Muscle layer of colon (tissue), 2 donors: ENCODE measurements around the gene EIF3C.
"Not testable (repeated sequence)": the region's sequence is repeated elsewhere in the genome, so short reads cannot be mapped to it uniquely, and the experiment has no call there.

ENCODE experiments used
- H3K27ac ChIP-seq: one replicate; pipeline ENCODE4 v1.7.0; 2013; ENCODE audit warnings: low read depth, mild to moderate bottlenecking, low read length, moderate library complexity
- H3K27me3 ChIP-seq, 2 donors: one replicate each; pipeline ENCODE4 v1.7.0; 2013; ENCODE audit warnings: low read length in 2 of 2, mild to moderate bottlenecking in 2 of 2; ENCODE audit not compliant: insufficient read depth in 2 of 2, control insufficient read depth in 1 of 2
- H3K36me3 ChIP-seq: one replicate; pipeline ENCODE4 v1.7.0; 2013; ENCODE audit warnings: mild to moderate bottlenecking, low read length; ENCODE audit not compliant: insufficient read depth
- H3K4me1 ChIP-seq: one replicate; pipeline ENCODE4 v1.7.0; 2013; ENCODE audit warnings: mild to moderate bottlenecking, low read length; ENCODE audit not compliant: insufficient read depth
- H3K4me3 ChIP-seq, 2 donors: one replicate each; pipeline ENCODE4 v1.7.0; 2013; ENCODE audit warnings: low read length in 2 of 2, low read depth in 1 of 2, mild to moderate bottlenecking in 1 of 2, moderate library complexity in 1 of 2
- H3K9ac ChIP-seq: one replicate; pipeline ENCODE4 v1.7.0; 2013; ENCODE audit warnings: low read length
- H3K9me3 ChIP-seq: one replicate; pipeline ENCODE4 v1.7.0; 2013; ENCODE audit warnings: mild to moderate bottlenecking, low read length
- donor health status: abdominal sarcoma.
- donor health status: Adenocarcinoma of cecum.

EIF3C gene

GRCh38 chr16:28711220-28712083 lies at the start of gene EIF3C:
TSS of gene EIF3C (plus strand) at chr16:28711464. CDS start at chr16:28711687, 223 bp downstream.
- not testable (repeated sequence) for H3K27me3 ChIP-seq, H3K9ac ChIP-seq, H3K9me3 ChIP-seq, H3K27ac ChIP-seq, H3K4me3 ChIP-seq, H3K36me3 ChIP-seq, H3K4me1 ChIP-seq

GRCh38 chr16:28666264-28666663 lies 45.0 kb upstream of the EIF3C start:
- H3K36me3 ChIP-seq, H3K9ac ChIP-seq, H3K4me1 ChIP-seq, H3K4me3 ChIP-seq, H3K27ac ChIP-seq, H3K27me3 ChIP-seq, H3K9me3 ChIP-seq: not testable (repeated sequence)

- not testable (repeated sequence) for H3K27ac ChIP-seq, H3K4me1 ChIP-seq, H3K36me3 ChIP-seq, H3K9ac ChIP-seq, H3K9me3 ChIP-seq, H3K4me3 ChIP-seq, H3K27me3 ChIP-seq
Observed at GRCh38 chr16:28667480-28667879, 43.8 kb upstream of the EIF3C start.

- H3K27me3 ChIP-seq, H3K36me3 ChIP-seq, H3K9ac ChIP-seq, H3K9me3 ChIP-seq, H3K4me3 ChIP-seq, H3K4me1 ChIP-seq, H3K27ac ChIP-seq: not testable (repeated sequence)
Observed at GRCh38 chr16:28668199-28668598, 43.1 kb upstream of the EIF3C start.

- H3K9ac ChIP-seq, H3K9me3 ChIP-seq, H3K27ac ChIP-seq, H3K27me3 ChIP-seq, H3K4me3 ChIP-seq, H3K36me3 ChIP-seq, H3K4me1 ChIP-seq: not testable (repeated sequence)
Observed at GRCh38 chr16:28688327-28688952, 22.8 kb upstream of the EIF3C start.

- H3K9me3 ChIP-seq, H3K4me3 ChIP-seq, H3K27ac ChIP-seq, H3K27me3 ChIP-seq, H3K9ac ChIP-seq, H3K4me1 ChIP-seq, H3K36me3 ChIP-seq: not testable (repeated sequence)
Observed at GRCh38 chr16:28689425-28689824, 21.8 kb upstream of the EIF3C start.

GRCh38 chr16:28691722-28692121 lies 19.5 kb upstream of the EIF3C start:
- H3K27me3 ChIP-seq, H3K4me1 ChIP-seq, H3K27ac ChIP-seq: not testable (repeated sequence)

GRCh38 chr16:28693257-28693950 lies 17.9 kb upstream of the EIF3C start:
- not testable (repeated sequence) for H3K4me3 ChIP-seq, H3K4me1 ChIP-seq, H3K9ac ChIP-seq, H3K27me3 ChIP-seq, H3K27ac ChIP-seq, H3K9me3 ChIP-seq, H3K36me3 ChIP-seq

More at GRCh38 chr16:28691722-28692121, 19.5 kb upstream of the EIF3C start:
- H3K9ac ChIP-seq, H3K4me3 ChIP-seq, H3K9me3 ChIP-seq, H3K36me3 ChIP-seq: not testable (repeated sequence)

- H3K4me3 ChIP-seq, H3K27ac ChIP-seq, H3K36me3 ChIP-seq, H3K27me3 ChIP-seq, H3K9ac ChIP-seq, H3K4me1 ChIP-seq, H3K9me3 ChIP-seq: not testable (repeated sequence)
Observed at GRCh38 chr16:28699792-28700191, 11.5 kb upstream of the EIF3C start.

GRCh38 chr16:28700349-28700748 lies 10.9 kb upstream of the EIF3C start:
- H3K4me1 ChIP-seq, H3K27ac ChIP-seq: not testable (repeated sequence)

GRCh38 chr16:28701384-28701783 lies 9.9 kb upstream of the EIF3C start:
- H3K9me3 ChIP-seq, H3K4me3 ChIP-seq, H3K27me3 ChIP-seq, H3K36me3 ChIP-seq, H3K4me1 ChIP-seq, H3K9ac ChIP-seq, H3K27ac ChIP-seq: not testable (repeated sequence)

More at GRCh38 chr16:28700349-28700748, 10.9 kb upstream of the EIF3C start:
- H3K4me3 ChIP-seq, H3K27me3 ChIP-seq, H3K9ac ChIP-seq, H3K36me3 ChIP-seq, H3K9me3 ChIP-seq: not testable (repeated sequence)
